Measurements from ENCODE around the gene CDH18.

- TF ChIP-seq CTCF (IDR thresholded peaks at IDR 0.05; ENCODE audit: insufficient read depth, low read length) (no peak), POLR2AphosphoS5 (IDR thresholded peaks at IDR 0.05; ENCODE audit: low read depth) (no peak), SPI1 (IDR thresholded peaks at IDR 0.05; ENCODE audit: borderline replicate concordance, low read depth) (no peak)
- TF ChIP-seq, protein P1, sequence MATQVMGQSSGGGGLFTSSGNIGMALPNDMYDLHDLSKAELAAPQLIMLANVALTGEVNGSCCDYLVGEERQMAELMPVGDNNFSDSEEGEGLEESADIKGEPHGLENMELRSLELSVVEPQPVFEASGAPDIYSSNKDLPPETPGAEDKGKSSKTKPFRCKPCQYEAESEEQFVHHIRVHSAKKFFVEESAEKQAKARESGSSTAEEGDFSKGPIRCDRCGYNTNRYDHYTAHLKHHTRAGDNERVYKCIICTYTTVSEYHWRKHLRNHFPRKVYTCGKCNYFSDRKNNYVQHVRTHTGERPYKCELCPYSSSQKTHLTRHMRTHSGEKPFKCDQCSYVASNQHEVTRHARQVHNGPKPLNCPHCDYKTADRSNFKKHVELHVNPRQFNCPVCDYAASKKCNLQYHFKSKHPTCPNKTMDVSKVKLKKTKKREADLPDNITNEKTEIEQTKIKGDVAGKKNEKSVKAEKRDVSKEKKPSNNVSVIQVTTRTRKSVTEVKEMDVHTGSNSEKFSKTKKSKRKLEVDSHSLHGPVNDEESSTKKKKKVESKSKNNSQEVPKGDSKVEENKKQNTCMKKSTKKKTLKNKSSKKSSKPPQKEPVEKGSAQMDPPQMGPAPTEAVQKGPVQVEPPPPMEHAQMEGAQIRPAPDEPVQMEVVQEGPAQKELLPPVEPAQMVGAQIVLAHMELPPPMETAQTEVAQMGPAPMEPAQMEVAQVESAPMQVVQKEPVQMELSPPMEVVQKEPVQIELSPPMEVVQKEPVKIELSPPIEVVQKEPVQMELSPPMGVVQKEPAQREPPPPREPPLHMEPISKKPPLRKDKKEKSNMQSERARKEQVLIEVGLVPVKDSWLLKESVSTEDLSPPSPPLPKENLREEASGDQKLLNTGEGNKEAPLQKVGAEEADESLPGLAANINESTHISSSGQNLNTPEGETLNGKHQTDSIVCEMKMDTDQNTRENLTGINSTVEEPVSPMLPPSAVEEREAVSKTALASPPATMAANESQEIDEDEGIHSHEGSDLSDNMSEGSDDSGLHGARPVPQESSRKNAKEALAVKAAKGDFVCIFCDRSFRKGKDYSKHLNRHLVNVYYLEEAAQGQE (IDR thresholded peaks at IDR 0.05; ENCODE audit: insufficient replicate concordance, low read depth), result no peak
These were observed 248.3 kb downstream of the CDH18 start for GRCh38 chr5:19739671-19740070.

Data from HL-60 (cell line).